Endothelial cell of umbilical vein (primary cell): ENCODE data around the gene ZIC4. TPM values are rescaled to one million over a fixed set of nuclear protein-coding genes. Genes with fewer than 3 reads are reported as not detected.

ENCODE experiments used
- BruUV-seq: library from RNA; stranded (reverse); fragments of 400-500 nt; replicated peaks from 2 replicates; lab custom pipeline; 2021; lab: Mats Ljungman, UMichigan
- CTCF ChIA-PET: fragments of 300-600, 350-600 bp; sonication (Branson Sonifier 250); formaldehyde crosslinking; loops from one replicate; lab custom pipeline; 2021; ENCODE audit warnings: antibody characterized with exemption, inconsistent platforms; lab: Charles Lee
- POLR2A ChIA-PET: fragments of 300-600, 350-600 bp; sonication (Branson Sonifier 250); formaldehyde crosslinking; loops from one replicate; lab custom pipeline; 2021; ENCODE audit warnings: antibody characterized with exemption, inconsistent platforms; lab: Charles Lee
- DNase-seq: peaks from one replicate; pipeline ENCODE4 v3.0.0-alpha.2; 2011; ENCODE audit warnings: low read depth, low spot score
- FAIRE-seq: peaks from 2 replicates; lab custom pipeline; 2011; peaks lifted over from hg19 to GRCh38; lab: Jason Lieb, UNC
- H2AFZ ChIP-seq: 2 replicates; pipeline ENCODE4 v1.6.0; 2012; ENCODE audit warnings: low read depth, low read length, control low read depth, inconsistent platforms
- H3K27ac ChIP-seq: 2 replicates; pipeline ENCODE4 v1.5.1; 2011; ENCODE audit warnings: low read depth, mild to moderate bottlenecking, control low read depth, low read length, moderate library complexity; ENCODE audit not compliant: insufficient read depth
- H3K27me3 ChIP-seq, 2 experiments: 2 replicates each; pipeline versions ENCODE4 v1.6.0 to v1.6.1; 2011; ENCODE audit warnings: low read length in 2 of 2, mixed read lengths in 1 of 2; ENCODE audit not compliant: control insufficient read depth in 2 of 2, insufficient read depth in 2 of 2
- H3K36me3 ChIP-seq, 2 experiments: 2 replicates in 1 of 2; 3 replicates in 1 of 2; pipeline ENCODE4 v1.5.1; 2011; ENCODE audit warnings: low read length in 2 of 2, mild to moderate bottlenecking in 1 of 2, moderate library complexity in 1 of 2; ENCODE audit not compliant: control insufficient read depth in 2 of 2, insufficient read depth in 2 of 2; ENCODE audit errors: extremely low read depth in 1 of 2
- H3K4me1 ChIP-seq: 3 replicates; pipeline ENCODE4 v1.5.1; 2011; ENCODE audit warnings: mild to moderate bottlenecking, low read length; ENCODE audit not compliant: control insufficient read depth, insufficient read depth; ENCODE audit errors: extremely low read depth
- H3K4me2 ChIP-seq: 2 replicates; pipeline ENCODE4 v1.6.1; 2011; ENCODE audit warnings: low read length, control low read depth, mixed read lengths; ENCODE audit not compliant: insufficient read depth
- H3K4me3 ChIP-seq, 3 experiments: fragments of 200-600 bp in 1 of 3; sonication (generic), shearing (Covaris generic) in 1 of 3; replicated peaks in 1 of 3; 2 replicates each; pipeline ENCODE4 v1.5.1; 2011 to 2016; ENCODE audit warnings: control low read depth in 3 of 3, low read length in 3 of 3, mild to moderate bottlenecking in 2 of 3, inconsistent platforms in 1 of 3, low read depth in 1 of 3, moderate library complexity in 1 of 3; ENCODE audit not compliant: insufficient read depth in 1 of 3
- H3K79me2 ChIP-seq: 2 replicates; pipeline ENCODE4 v1.6.0; 2012; ENCODE audit warnings: low read length, inconsistent platforms; ENCODE audit not compliant: control insufficient read depth, insufficient read depth
- H3K9ac ChIP-seq: replicated peaks from 2 replicates; pipeline ENCODE3; 2011; ENCODE audit warnings: low read length, control low read depth; ENCODE audit not compliant: insufficient read depth; ENCODE audit errors: extremely low read depth
- H3K9me1 ChIP-seq: replicated peaks from 3 replicates; pipeline ENCODE4 v1.6.0; 2011; ENCODE audit warnings: mild to moderate bottlenecking, low read length; ENCODE audit not compliant: control insufficient read depth, insufficient read depth; ENCODE audit errors: extremely low read depth
- H3K9me3 ChIP-seq: replicated peaks from 2 replicates; pipeline ENCODE4 v1.5.1; 2012; ENCODE audit warnings: low read length, inconsistent platforms; ENCODE audit not compliant: control insufficient read depth, insufficient read depth
- H4K20me1 ChIP-seq: replicated peaks from 2 replicates; pipeline ENCODE3; 2011; ENCODE audit warnings: mild to moderate bottlenecking, low read length; ENCODE audit not compliant: control insufficient read depth, insufficient read depth; ENCODE audit errors: extremely low read depth
- CTCF ChIP-seq, 2 donors: IDR thresholded peaks; 1 replicate in 1 of 2; 2 replicates in 1 of 2; pipeline ENCODE4 v1.5.1; 2011; ENCODE audit warnings: low read length in 2 of 2, mild to moderate bottlenecking in 2 of 2, moderate library complexity in 2 of 2, control low read depth in 1 of 2, inconsistent platforms in 1 of 2, low read depth in 1 of 2; ENCODE audit not compliant: insufficient read depth in 1 of 2; ENCODE audit errors: extremely low read depth in 1 of 2
- EZH2 ChIP-seq: IDR thresholded peaks from 2 replicates; pipeline ENCODE4 v1.6.1; 2012; ENCODE audit warnings: borderline replicate concordance, low read depth, mild to moderate bottlenecking, moderate library complexity, low read length, inconsistent platforms; ENCODE audit not compliant: severe bottlenecking
- GATA2 ChIP-seq: IDR thresholded peaks from 2 replicates; pipeline ENCODE4 v1.7.0; 2011; ENCODE audit warnings: low read depth, mild to moderate bottlenecking, moderate library complexity, mixed read lengths, low read length; ENCODE audit not compliant: insufficient read length, insufficient read depth
- JUN ChIP-seq: IDR thresholded peaks from 2 replicates; pipeline ENCODE4 v1.6.1; 2011; ENCODE audit warnings: borderline replicate concordance, low read depth; ENCODE audit not compliant: insufficient read length, insufficient read depth
- MYC ChIP-seq: IDR thresholded peaks from one replicate; pipeline ENCODE4 v1.6.1; 2011; ENCODE audit warnings: mild to moderate bottlenecking, low read depth, low read length
- POLR2AphosphoS5 ChIP-seq: IDR thresholded peaks from 2 replicates; pipeline ENCODE4 v1.6.1; 2012; ENCODE audit warnings: low read depth, mild to moderate bottlenecking, control low read depth, low read length, moderate library complexity; ENCODE audit not compliant: insufficient read depth
- dilution Hi-C: fragments of 300-500 bp; cut with MboI; formaldehyde crosslinking; loops from one replicate; pipeline ENCODE4 v1.15.0; 2019; ENCODE audit warnings: low sequenced_read_pairs; ENCODE audit not compliant: extremely low pct_ligation_motif_present
- intact Hi-C: fragments of 100-400 bp; cut with micrococcal nuclease; formaldehyde crosslinking; loops from one replicate; pipeline ENCODE4 v1.10.0; 2022
- polyA plus RNA-seq, 4 experiments: library from polyadenylated mRNA; depleted of rRNA in 3 of 4; stranded (reverse) in 3 of 4; unstranded in 1 of 4; fragments of >200 nt; gene quantifications; 2 replicates each; pipeline versions ENCODE4 v1.2.1 to v1.2.3, GENCODE V29; 2011 to 2012; ENCODE audit warnings: missing spikeins in 1 of 4
- total RNA-seq: library from RNA; stranded (reverse); gene quantifications from 2 replicates; pipeline ENCODE4 v1.2.3, GENCODE V29; 2021

ZIC4 gene
- total and polyA plus RNA-seq, 2 donors (not counting 3 experiments of a cell fraction or from before 2014, with no cell fraction given), result not detected

GRCh38 chr3:147419781-147420224 lies 13.5 kb upstream of the ZIC4 start:
- Histone ChIP-seq H3K4me1 (peaks cover 4% of the 10 kb centered on the region), H3K36me3 (no peaks in the 10 kb centered on the region), H3K4me3 (no peak overlapping the region), H3K27ac (no peak overlapping the region), H3K79me2 (no peaks in the 10 kb centered on the region), H4K20me1 (peaks cover 3% of the 10 kb centered on the region), H3K4me2 (no peak overlapping the region), H3K27me3 (peaks cover 90 to 100% of the 10 kb centered on the region in 2 experiments), H3K9ac (no peak overlapping the region), H3K9me3 (no peaks in the 10 kb centered on the region), H3K9me1 (no peaks in the 10 kb centered on the region), H2AFZ (no peak overlapping the region)
- CTCF ChIA-PET, result interaction anchor here (0.9 kb wide), 1 partner anchor 658 kb away, joined by 3 read pairs; no protein-coding TSS in a partner anchor
- dilution Hi-C loops, result no loop called here
- peak; percentile 33 for FAIRE-seq
- intact Hi-C loops, result loop anchor here (10.0 kb wide), 2 partner anchors 295 to 395 kb away; no protein-coding TSS in a partner anchor
- TF ChIP-seq POLR2AphosphoS5, result no peak
- no peak for TF ChIP-seq JUN
- TF ChIP-seq MYC, result no peak
- TF ChIP-seq GATA2, result no peak
- TF ChIP-seq EZH2, result no peak
- TF ChIP-seq CTCF (IDR thresholded peaks at IDR 0.05; ENCODE audit: extremely low read depth in 1 of 2, insufficient read depth in 1 of 2, low read depth in 1 of 2, low read length in 2 of 2), result no peak
- no peak for DNase-seq
- POLR2A ChIA-PET, result no interaction called here
- BruUV-seq, result no TSS peak
